DOHH2 (cell line): Measurements from ENCODE around the gene FPR3.

Experiments used
- EZH2phosphoT487 ChIP-seq: fragments of 200-600 bp; sonication (generic); IDR thresholded peaks from 2 replicates; pipeline ENCODE4 v1.6.1; 2017; ENCODE audit warnings: borderline replicate concordance, mild to moderate bottlenecking, antibody characterized with exemption, low read length, moderate library complexity, mixed read lengths
- TF ChIP-seq, protein P1 (sequence below): fragments of 200-600 bp; sonication (generic); IDR thresholded peaks from one replicate; pipeline ENCODE4 v1.5.1; 2014; ENCODE audit warnings: antibody characterized with exemption, mild to moderate bottlenecking, low read depth, low read length; ENCODE audit not compliant: poor library complexity, severe bottlenecking

GRCh38 chr19:51784109-51784785 is 10.7 kb upstream of the FPR3 start:
- TF ChIP-seq, protein P1, sequence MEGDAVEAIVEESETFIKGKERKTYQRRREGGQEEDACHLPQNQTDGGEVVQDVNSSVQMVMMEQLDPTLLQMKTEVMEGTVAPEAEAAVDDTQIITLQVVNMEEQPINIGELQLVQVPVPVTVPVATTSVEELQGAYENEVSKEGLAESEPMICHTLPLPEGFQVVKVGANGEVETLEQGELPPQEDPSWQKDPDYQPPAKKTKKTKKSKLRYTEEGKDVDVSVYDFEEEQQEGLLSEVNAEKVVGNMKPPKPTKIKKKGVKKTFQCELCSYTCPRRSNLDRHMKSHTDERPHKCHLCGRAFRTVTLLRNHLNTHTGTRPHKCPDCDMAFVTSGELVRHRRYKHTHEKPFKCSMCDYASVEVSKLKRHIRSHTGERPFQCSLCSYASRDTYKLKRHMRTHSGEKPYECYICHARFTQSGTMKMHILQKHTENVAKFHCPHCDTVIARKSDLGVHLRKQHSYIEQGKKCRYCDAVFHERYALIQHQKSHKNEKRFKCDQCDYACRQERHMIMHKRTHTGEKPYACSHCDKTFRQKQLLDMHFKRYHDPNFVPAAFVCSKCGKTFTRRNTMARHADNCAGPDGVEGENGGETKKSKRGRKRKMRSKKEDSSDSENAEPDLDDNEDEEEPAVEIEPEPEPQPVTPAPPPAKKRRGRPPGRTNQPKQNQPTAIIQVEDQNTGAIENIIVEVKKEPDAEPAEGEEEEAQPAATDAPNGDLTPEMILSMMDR, result no peak
- no peak for TF ChIP-seq EZH2phosphoT487
